GM23338 (cell line): Measurements from ENCODE around the gene ATL2. TPM values are rescaled to one million over a fixed set of nuclear protein-coding genes. Genes with fewer than 3 reads are reported as not detected.

Experiments used
- ATAC-seq: fragments of 200-7000 bp; cut with Tn5 transposase; 3 replicates; pipeline ENCODE4 v1.9.1; 2020
- DNase-seq: peaks from one replicate; pipeline ENCODE4 v3.0.0-alpha.2; 2015; ENCODE audit warnings: low spot score
- H2AFZ ChIP-seq: fragments of 200-600 bp; sonication (generic); 2 replicates; pipeline ENCODE4 v1.8.0; 2016; ENCODE audit warnings: antibody characterized with exemption, mild to moderate bottlenecking, moderate library complexity
- H3F3A ChIP-seq: fragments of 200-600 bp; sonication (generic); replicated peaks from 2 replicates; pipeline ENCODE4 v1.8.0; 2017; ENCODE audit warnings: antibody characterized with exemption, mixed run types, low read depth
- H3K27ac ChIP-seq: fragments of 200-600 bp; sonication (generic); 2 replicates; pipeline ENCODE4 v1.6.1; 2016; ENCODE audit warnings: low read depth
- H3K27me3 ChIP-seq: fragments of 200-600 bp; sonication (generic); 2 replicates; pipeline ENCODE4 v1.8.0; 2016; ENCODE audit warnings: mild to moderate bottlenecking, mixed run types, moderate library complexity; ENCODE audit not compliant: insufficient read depth
- H3K36me3 ChIP-seq: fragments of 200-600 bp; sonication (generic); 2 replicates; pipeline ENCODE4 v1.8.0; 2016; ENCODE audit warnings: mild to moderate bottlenecking; ENCODE audit not compliant: insufficient read depth
- H3K4me1 ChIP-seq: fragments of 200-600 bp; sonication (generic); 2 replicates; pipeline ENCODE4 v1.8.0; 2016; ENCODE audit warnings: mild to moderate bottlenecking, moderate library complexity; ENCODE audit not compliant: insufficient read depth
- H3K4me2 ChIP-seq: fragments of 200-600 bp; sonication (generic); 2 replicates; pipeline ENCODE4 v1.7.1; 2017; ENCODE audit warnings: mixed run types
- H3K4me3 ChIP-seq: fragments of 200-600 bp; sonication (generic); 2 replicates; pipeline ENCODE4 v1.6.1; 2016; ENCODE audit warnings: mixed run types
- H3K79me2 ChIP-seq: fragments of 200-600 bp; sonication (generic); replicated peaks from 2 replicates; pipeline ENCODE4 v1.8.0; 2017; ENCODE audit warnings: mild to moderate bottlenecking; ENCODE audit not compliant: insufficient read depth
- H3K9me2 ChIP-seq: fragments of 200-600 bp; sonication (generic); 2 replicates; pipeline ENCODE4 v1.8.0; 2017; ENCODE audit not compliant: insufficient read depth
- H4K20me1 ChIP-seq: fragments of 200-600 bp; sonication (generic); replicated peaks from 2 replicates; pipeline ENCODE4 v1.8.0; 2017; ENCODE audit warnings: mild to moderate bottlenecking; ENCODE audit not compliant: insufficient read depth
- H3K27ac Mint-ChIP-seq: 2 replicates; pipeline ENCODE4 v1.8.0; 2020; ENCODE audit warnings: inconsistent platforms, mild to moderate bottlenecking, moderate library complexity, mixed read lengths
- H3K27me3 Mint-ChIP-seq: 3 replicates; pipeline ENCODE4 v1.8.0; 2022; ENCODE audit warnings: low read depth, mild to moderate bottlenecking, moderate library complexity, mixed read lengths, inconsistent platforms; ENCODE audit not compliant: insufficient read depth, poor library complexity
- H3K36me3 Mint-ChIP-seq: 3 replicates; pipeline ENCODE4 v1.8.0; 2021; ENCODE audit warnings: low read depth, mild to moderate bottlenecking, inconsistent platforms, moderate library complexity, mixed read lengths
- H3K4me1 Mint-ChIP-seq: 3 replicates; pipeline ENCODE4 v1.8.0; 2020; ENCODE audit warnings: mild to moderate bottlenecking, inconsistent platforms, mixed read lengths
- H3K4me3 Mint-ChIP-seq: 3 replicates; pipeline ENCODE4 v1.8.0; 2021; ENCODE audit warnings: moderate library complexity, mild to moderate bottlenecking, inconsistent platforms, mixed read lengths
- H3K9me3 Mint-ChIP-seq: 3 replicates; pipeline ENCODE4 v1.8.0; 2020; ENCODE audit warnings: moderate library complexity, mild to moderate bottlenecking, inconsistent platforms, mixed read lengths
- CREB1 ChIP-seq: fragments of 250-450 bp; sonication (Bioruptor Pico); IDR thresholded peaks from 2 replicates; pipeline ENCODE4 v1.5.0; 2020; ENCODE audit warnings: low read depth, mild to moderate bottlenecking, moderate library complexity
- EZH2 ChIP-seq: fragments of 200-600 bp; sonication (generic); IDR thresholded peaks from one replicate; pipeline ENCODE4 v1.8.0; 2017; ENCODE audit warnings: antibody characterized with exemption, mild to moderate bottlenecking, low read depth; ENCODE audit not compliant: unreplicated experiment
- EZH2phosphoT487 ChIP-seq: fragments of 200-600 bp; sonication (generic); IDR thresholded peaks from one replicate; pipeline ENCODE4 v1.8.1; 2018; ENCODE audit warnings: antibody characterized with exemption; ENCODE audit not compliant: unreplicated experiment
- JUNB ChIP-seq: IDR thresholded peaks from one replicate; pipeline ENCODE4 v1.6.1; 2016; ENCODE audit warnings: antibody characterized with exemption; ENCODE audit not compliant: unreplicated experiment
- NANOG ChIP-seq: IDR thresholded peaks from 2 replicates; pipeline ENCODE4 v1.6.1; 2016; ENCODE audit warnings: antibody characterized with exemption, borderline replicate concordance
- POLR2AphosphoS5 ChIP-seq: IDR thresholded peaks from 2 replicates; pipeline ENCODE4 v1.6.1; 2016; ENCODE audit warnings: antibody characterized with exemption, low read depth
- STAT1 ChIP-seq: IDR thresholded peaks from one replicate; pipeline ENCODE4 v1.6.1; 2016; ENCODE audit warnings: antibody characterized with exemption; ENCODE audit not compliant: unreplicated experiment
- ZNF114 ChIP-seq: fragments of 250-450 bp; sonication (Bioruptor Pico); IDR thresholded peaks from 2 replicates; pipeline ENCODE4 v1.5.0; 2020; ENCODE audit warnings: mild to moderate bottlenecking, moderate library complexity
- ZNF331 ChIP-seq: fragments of 250-450 bp; sonication (Bioruptor Pico); IDR thresholded peaks from 2 replicates; pipeline ENCODE4 v1.5.0; 2020; ENCODE audit warnings: low read depth, mild to moderate bottlenecking, moderate library complexity
- polyA plus RNA-seq: library from polyadenylated mRNA; unstranded; fragments of >200 nt; fragmentation: Nextera tagmentation; extraction: Ambion mirVana; gene quantifications from 2 replicates; pipeline ENCODE4 v1.2.1, GENCODE V29; 2016
- total RNA-seq: library from RNA; depleted of rRNA; stranded (reverse); fragments of >200 nt; shearing (Covaris generic); gene quantifications from 2 replicates; pipeline ENCODE4 v1.2.3, GENCODE V29; 2014
- TF ChIP-seq, protein P1 (sequence below): IDR thresholded peaks from one replicate; pipeline ENCODE4 v1.6.1; 2018; ENCODE audit warnings: antibody characterized with exemption; ENCODE audit not compliant: unreplicated experiment
- TF ChIP-seq, protein P2 (sequence below): IDR thresholded peaks from 2 replicates; pipeline ENCODE4 v1.6.1; 2016; ENCODE audit warnings: antibody characterized with exemption
- TF ChIP-seq, protein P3 (sequence below): fragments of 250-450 bp; sonication (Bioruptor Pico); IDR thresholded peaks from 2 replicates; pipeline ENCODE4 v1.5.0; 2020; ENCODE audit warnings: mild to moderate bottlenecking, moderate library complexity
- TF ChIP-seq, protein P4 (sequence below), 2 experiments: fragments of 200-600 bp in 1 of 2; sonication (generic) in 1 of 2; conservative IDR thresholded peaks; 2 replicates each; pipeline versions ENCODE4 v1.5.1 to v1.6.1; 2016 to 2017; ENCODE audit warnings: antibody characterized with exemption in 2 of 2, low read depth in 2 of 2, mild to moderate bottlenecking in 2 of 2, moderate library complexity in 1 of 2

ATL2 gene
- total and polyA plus RNA-seq, 2 experiments from 2014 or later: 30.2 to 140 TPM

DNA sequence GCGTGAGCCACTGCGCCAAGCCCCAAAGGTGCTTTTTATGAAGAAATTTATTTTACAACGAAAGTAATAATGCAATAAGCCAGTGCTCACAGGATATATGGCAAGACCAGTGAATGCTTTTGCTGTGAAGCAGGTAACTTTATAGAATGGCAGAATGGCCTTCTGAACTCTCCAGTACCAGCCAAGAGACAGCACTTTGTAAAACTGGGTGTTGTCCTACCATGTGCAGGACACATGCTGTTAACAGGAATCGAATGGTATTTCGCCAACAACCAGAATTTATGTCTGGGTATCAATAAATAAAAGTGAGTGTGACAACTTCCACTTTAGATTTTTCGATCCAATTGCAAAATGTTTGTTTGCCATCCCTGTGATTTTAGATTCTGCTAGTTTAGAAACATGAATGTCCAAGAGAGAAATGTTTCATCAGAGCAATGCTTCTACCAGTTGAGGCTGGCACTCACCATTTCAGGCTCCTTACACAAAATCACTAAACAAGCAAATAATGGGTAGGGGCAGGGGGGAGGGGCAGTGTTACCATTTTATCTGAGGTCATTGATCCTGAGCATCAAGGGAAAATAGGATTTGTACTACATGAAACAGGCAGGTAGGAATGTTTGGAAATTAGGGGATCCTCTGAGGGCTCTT lies 95.9 kb downstream of the ATL2 start:
- H3K79me2 ChIP-seq: no peaks in the 10 kb centered on the region

More for the DNA sequence above, 95.9 kb downstream of the ATL2 start:
- ATAC-seq (no peak), DNase-seq (no peak)
- H3K36me3 ChIP-seq: no peaks in the 10 kb centered on the region; the same call in 1 of the 2 replicates
- no peak overlapping the region for H2AFZ ChIP-seq
- TF ChIP-seq ZNF114 (CRISPR knock-in tag) (no peak), NANOG (no peak), CREB1 (CRISPR knock-in tag) (no peak), EZH2 (no peak), STAT1 (no peak), JUNB (no peak), POLR2AphosphoS5 (no peak), EZH2phosphoT487 (no peak), ZNF331 (CRISPR knock-in tag) (no peak)
- TF ChIP-seq, protein P1, sequence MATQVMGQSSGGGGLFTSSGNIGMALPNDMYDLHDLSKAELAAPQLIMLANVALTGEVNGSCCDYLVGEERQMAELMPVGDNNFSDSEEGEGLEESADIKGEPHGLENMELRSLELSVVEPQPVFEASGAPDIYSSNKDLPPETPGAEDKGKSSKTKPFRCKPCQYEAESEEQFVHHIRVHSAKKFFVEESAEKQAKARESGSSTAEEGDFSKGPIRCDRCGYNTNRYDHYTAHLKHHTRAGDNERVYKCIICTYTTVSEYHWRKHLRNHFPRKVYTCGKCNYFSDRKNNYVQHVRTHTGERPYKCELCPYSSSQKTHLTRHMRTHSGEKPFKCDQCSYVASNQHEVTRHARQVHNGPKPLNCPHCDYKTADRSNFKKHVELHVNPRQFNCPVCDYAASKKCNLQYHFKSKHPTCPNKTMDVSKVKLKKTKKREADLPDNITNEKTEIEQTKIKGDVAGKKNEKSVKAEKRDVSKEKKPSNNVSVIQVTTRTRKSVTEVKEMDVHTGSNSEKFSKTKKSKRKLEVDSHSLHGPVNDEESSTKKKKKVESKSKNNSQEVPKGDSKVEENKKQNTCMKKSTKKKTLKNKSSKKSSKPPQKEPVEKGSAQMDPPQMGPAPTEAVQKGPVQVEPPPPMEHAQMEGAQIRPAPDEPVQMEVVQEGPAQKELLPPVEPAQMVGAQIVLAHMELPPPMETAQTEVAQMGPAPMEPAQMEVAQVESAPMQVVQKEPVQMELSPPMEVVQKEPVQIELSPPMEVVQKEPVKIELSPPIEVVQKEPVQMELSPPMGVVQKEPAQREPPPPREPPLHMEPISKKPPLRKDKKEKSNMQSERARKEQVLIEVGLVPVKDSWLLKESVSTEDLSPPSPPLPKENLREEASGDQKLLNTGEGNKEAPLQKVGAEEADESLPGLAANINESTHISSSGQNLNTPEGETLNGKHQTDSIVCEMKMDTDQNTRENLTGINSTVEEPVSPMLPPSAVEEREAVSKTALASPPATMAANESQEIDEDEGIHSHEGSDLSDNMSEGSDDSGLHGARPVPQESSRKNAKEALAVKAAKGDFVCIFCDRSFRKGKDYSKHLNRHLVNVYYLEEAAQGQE: no peak
- TF ChIP-seq, protein P2, sequence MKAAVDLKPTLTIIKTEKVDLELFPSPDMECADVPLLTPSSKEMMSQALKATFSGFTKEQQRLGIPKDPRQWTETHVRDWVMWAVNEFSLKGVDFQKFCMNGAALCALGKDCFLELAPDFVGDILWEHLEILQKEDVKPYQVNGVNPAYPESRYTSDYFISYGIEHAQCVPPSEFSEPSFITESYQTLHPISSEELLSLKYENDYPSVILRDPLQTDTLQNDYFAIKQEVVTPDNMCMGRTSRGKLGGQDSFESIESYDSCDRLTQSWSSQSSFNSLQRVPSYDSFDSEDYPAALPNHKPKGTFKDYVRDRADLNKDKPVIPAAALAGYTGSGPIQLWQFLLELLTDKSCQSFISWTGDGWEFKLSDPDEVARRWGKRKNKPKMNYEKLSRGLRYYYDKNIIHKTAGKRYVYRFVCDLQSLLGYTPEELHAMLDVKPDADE: no peak
- TF ChIP-seq, protein P3, sequence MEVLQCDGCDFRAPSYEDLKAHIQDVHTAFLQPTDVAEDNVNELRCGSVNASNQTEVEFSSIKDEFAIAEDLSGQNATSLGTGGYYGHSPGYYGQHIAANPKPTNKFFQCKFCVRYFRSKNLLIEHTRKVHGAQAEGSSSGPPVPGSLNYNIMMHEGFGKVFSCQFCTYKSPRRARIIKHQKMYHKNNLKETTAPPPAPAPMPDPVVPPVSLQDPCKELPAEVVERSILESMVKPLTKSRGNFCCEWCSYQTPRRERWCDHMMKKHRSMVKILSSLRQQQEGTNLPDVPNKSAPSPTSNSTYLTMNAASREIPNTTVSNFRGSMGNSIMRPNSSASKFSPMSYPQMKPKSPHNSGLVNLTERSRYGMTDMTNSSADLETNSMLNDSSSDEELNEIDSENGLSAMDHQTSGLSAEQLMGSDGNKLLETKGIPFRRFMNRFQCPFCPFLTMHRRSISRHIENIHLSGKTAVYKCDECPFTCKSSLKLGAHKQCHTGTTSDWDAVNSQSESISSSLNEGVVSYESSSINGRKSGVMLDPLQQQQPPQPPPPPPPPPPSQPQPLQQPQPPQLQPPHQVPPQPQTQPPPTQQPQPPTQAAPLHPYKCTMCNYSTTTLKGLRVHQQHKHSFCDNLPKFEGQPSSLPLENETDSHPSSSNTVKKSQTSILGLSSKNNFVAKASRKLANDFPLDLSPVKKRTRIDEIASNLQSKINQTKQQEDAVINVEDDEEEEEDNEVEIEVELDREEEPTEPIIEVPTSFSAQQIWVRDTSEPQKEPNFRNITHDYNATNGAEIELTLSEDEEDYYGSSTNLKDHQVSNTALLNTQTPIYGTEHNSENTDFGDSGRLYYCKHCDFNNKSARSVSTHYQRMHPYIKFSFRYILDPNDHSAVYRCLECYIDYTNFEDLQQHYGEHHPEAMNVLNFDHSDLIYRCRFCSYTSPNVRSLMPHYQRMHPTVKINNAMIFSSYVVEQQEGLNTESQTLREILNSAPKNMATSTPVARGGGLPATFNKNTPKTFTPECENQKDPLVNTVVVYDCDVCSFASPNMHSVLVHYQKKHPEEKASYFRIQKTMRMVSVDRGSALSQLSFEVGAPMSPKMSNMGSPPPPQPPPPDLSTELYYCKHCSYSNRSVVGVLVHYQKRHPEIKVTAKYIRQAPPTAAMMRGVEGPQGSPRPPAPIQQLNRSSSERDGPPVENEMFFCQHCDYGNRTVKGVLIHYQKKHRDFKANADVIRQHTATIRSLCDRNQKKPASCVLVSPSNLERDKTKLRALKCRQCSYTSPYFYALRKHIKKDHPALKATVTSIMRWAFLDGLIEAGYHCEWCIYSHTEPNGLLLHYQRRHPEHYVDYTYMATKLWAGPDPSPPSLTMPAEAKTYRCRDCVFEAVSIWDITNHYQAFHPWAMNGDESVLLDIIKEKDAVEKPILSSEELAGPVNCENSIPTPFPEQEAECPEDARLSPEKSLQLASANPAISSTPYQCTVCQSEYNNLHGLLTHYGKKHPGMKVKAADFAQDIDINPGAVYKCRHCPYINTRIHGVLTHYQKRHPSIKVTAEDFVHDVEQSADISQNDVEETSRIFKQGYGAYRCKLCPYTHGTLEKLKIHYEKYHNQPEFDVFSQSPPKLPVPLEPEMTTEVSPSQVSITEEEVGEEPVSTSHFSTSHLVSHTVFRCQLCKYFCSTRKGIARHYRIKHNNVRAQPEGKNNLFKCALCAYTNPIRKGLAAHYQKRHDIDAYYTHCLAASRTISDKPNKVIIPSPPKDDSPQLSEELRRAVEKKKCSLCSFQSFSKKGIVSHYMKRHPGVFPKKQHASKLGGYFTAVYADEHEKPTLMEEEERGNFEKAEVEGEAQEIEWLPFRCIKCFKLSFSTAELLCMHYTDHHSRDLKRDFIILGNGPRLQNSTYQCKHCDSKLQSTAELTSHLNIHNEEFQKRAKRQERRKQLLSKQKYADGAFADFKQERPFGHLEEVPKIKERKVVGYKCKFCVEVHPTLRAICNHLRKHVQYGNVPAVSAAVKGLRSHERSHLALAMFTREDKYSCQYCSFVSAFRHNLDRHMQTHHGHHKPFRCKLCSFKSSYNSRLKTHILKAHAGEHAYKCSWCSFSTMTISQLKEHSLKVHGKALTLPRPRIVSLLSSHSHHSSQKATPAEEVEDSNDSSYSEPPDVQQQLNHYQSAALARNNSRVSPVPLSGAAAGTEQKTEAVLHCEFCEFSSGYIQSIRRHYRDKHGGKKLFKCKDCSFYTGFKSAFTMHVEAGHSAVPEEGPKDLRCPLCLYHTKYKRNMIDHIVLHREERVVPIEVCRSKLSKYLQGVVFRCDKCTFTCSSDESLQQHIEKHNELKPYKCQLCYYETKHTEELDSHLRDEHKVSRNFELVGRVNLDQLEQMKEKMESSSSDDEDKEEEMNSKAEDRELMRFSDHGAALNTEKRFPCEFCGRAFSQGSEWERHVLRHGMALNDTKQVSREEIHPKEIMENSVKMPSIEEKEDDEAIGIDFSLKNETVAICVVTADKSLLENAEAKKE (CRISPR knock-in tag): no peak
- TF ChIP-seq, protein P4, sequence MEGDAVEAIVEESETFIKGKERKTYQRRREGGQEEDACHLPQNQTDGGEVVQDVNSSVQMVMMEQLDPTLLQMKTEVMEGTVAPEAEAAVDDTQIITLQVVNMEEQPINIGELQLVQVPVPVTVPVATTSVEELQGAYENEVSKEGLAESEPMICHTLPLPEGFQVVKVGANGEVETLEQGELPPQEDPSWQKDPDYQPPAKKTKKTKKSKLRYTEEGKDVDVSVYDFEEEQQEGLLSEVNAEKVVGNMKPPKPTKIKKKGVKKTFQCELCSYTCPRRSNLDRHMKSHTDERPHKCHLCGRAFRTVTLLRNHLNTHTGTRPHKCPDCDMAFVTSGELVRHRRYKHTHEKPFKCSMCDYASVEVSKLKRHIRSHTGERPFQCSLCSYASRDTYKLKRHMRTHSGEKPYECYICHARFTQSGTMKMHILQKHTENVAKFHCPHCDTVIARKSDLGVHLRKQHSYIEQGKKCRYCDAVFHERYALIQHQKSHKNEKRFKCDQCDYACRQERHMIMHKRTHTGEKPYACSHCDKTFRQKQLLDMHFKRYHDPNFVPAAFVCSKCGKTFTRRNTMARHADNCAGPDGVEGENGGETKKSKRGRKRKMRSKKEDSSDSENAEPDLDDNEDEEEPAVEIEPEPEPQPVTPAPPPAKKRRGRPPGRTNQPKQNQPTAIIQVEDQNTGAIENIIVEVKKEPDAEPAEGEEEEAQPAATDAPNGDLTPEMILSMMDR (conservative IDR thresholded peaks at IDR 0.05; ENCODE audit: low read depth in 2 of 2): no peak
- peaks cover 7% of the 10 kb centered on the region; the same call in 1 of the 2 replicates for H3K27me3 ChIP-seq
- no peak overlapping the region for H3K27ac Mint-ChIP-seq
- no peak overlapping the region for H3K27ac ChIP-seq
- peaks cover 23% of the 10 kb centered on the region for H3K4me1 Mint-ChIP-seq
- H4K20me1 ChIP-seq: no peaks in the 10 kb centered on the region
- peaks cover 7% of the 10 kb centered on the region for H3K9me2 ChIP-seq
- H3K4me1 ChIP-seq: peaks cover 22% of the 10 kb centered on the region
- H3K4me3 ChIP-seq: no peak overlapping the region
- H3F3A ChIP-seq: no peaks in the 10 kb centered on the region
- no peak overlapping the region for H3K4me2 ChIP-seq
- H3K9me3 Mint-ChIP-seq: peaks cover 7% of the 10 kb centered on the region; the same call in 2 of the 3 replicates
- H3K36me3 Mint-ChIP-seq: peaks cover 7% of the 10 kb centered on the region; the same call in 1 of the 3 replicates
- H3K27me3 Mint-ChIP-seq: peaks cover 16% of the 10 kb centered on the region
- no peak overlapping the region for H3K4me3 Mint-ChIP-seq
